A549 (cell line): ENCODE measurements around the gene FER.

Experiments used
- CHD2 ChIP-seq: fragments of 150-350 bp; IDR thresholded peaks from 2 replicates; pipeline ENCODE4 v1.6.1; 2014; ENCODE audit warnings: low read length; ENCODE audit not compliant: partially characterized antibody
- ESRRA ChIP-seq: fragments of 150-350 bp; IDR thresholded peaks from 2 replicates; pipeline ENCODE4 v1.6.1; 2014; ENCODE audit warnings: mild to moderate bottlenecking, low read length, borderline replicate concordance
- HOXB13 ChIP-seq: fragments of 250-450 bp; sonication (Bioruptor Pico); IDR thresholded peaks from 2 replicates; pipeline ENCODE4 v1.5.0; 2020; ENCODE audit warnings: low read depth, mild to moderate bottlenecking, moderate library complexity
- POLR2A ChIP-seq: IDR thresholded peaks from 2 replicates; pipeline ENCODE4 v1.6.1; 2012; ENCODE audit warnings: mild to moderate bottlenecking, low read length
- RCOR1 ChIP-seq: fragments of 150-350 bp; IDR thresholded peaks from 2 replicates; pipeline ENCODE4 v1.6.1; 2014; ENCODE audit warnings: antibody characterized with exemption, low read length, low read depth
- RNF2 ChIP-seq: fragments of 200-600 bp; sonication (generic); IDR thresholded peaks from 2 replicates; pipeline ENCODE4 v1.6.1; 2016; ENCODE audit warnings: low read depth, mild to moderate bottlenecking, antibody characterized with exemption, moderate library complexity, borderline replicate concordance
- SMC3 ChIP-seq: fragments of >200 bp; sonication (Bioruptor Twin); formaldehyde crosslinking; IDR thresholded peaks from 3 replicates; pipeline ENCODE4 v1.6.1; 2018; ENCODE audit warnings: inconsistent platforms
- TF ChIP-seq, protein P1 (sequence below): fragments of >200 bp; sonication (Bioruptor Twin); formaldehyde crosslinking; IDR thresholded peaks from 3 replicates; pipeline ENCODE4 v1.5.1; 2016

DNA sequence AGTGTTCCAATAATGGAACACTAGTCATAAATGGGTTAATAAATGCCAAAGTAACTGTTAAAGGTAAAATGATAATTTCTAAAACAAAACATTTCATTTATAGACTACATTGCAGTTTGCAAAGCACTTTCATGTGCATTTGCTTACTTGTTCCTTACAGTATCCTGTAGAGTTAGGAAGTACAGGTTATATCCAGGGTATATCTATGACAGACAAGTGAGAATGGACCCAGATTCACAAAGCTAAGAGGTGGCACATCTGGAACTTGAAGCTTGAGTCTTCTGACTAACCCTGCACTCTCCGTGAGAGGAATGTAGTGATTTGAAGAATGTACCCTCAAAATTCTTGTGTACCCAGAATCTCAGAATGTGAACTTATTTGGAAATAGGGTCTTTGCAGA, 121.4 kb downstream of the FER start:
- no peak for TF ChIP-seq CHD2
- no peak for TF ChIP-seq ESRRA
- no peak for TF ChIP-seq RCOR1
- TF ChIP-seq, protein P1, sequence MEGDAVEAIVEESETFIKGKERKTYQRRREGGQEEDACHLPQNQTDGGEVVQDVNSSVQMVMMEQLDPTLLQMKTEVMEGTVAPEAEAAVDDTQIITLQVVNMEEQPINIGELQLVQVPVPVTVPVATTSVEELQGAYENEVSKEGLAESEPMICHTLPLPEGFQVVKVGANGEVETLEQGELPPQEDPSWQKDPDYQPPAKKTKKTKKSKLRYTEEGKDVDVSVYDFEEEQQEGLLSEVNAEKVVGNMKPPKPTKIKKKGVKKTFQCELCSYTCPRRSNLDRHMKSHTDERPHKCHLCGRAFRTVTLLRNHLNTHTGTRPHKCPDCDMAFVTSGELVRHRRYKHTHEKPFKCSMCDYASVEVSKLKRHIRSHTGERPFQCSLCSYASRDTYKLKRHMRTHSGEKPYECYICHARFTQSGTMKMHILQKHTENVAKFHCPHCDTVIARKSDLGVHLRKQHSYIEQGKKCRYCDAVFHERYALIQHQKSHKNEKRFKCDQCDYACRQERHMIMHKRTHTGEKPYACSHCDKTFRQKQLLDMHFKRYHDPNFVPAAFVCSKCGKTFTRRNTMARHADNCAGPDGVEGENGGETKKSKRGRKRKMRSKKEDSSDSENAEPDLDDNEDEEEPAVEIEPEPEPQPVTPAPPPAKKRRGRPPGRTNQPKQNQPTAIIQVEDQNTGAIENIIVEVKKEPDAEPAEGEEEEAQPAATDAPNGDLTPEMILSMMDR: no peak
- TF ChIP-seq HOXB13: no peak
- TF ChIP-seq RNF2: no peak
- no peak for TF ChIP-seq POLR2A
- no peak for TF ChIP-seq SMC3
